H9 (cell line): Measurements from ENCODE around the gene BRMS1. TPM values are rescaled to one million over a fixed set of nuclear protein-coding genes. Genes with fewer than 3 reads are reported as not detected.

Source experiments
- DNase-seq: peaks from one replicate; pipeline ENCODE4 v3.0.0-alpha.2; 2017
- H2AFZ ChIP-seq: one replicate; pipeline ENCODE4 v1.6.1; 2013; ENCODE audit warnings: mild to moderate bottlenecking, low read length, control low read depth, moderate library complexity
- H2AK5ac ChIP-seq: 2 replicates; pipeline ENCODE4 v1.6.1; 2013; ENCODE audit warnings: low read length, control low read depth, mixed read lengths; ENCODE audit not compliant: insufficient read length
- H2BK120ac ChIP-seq: one replicate; pipeline ENCODE4 v1.6.1; 2013; ENCODE audit warnings: low read depth, mild to moderate bottlenecking, low read length, control low read depth, inconsistent platforms; ENCODE audit not compliant: poor library complexity, severe bottlenecking
- H2BK12ac ChIP-seq: 2 replicates; pipeline ENCODE4 v1.6.1; 2013; ENCODE audit warnings: low read length, control low read depth, mixed read lengths, low read depth; ENCODE audit not compliant: insufficient read length
- H2BK15ac ChIP-seq: 2 replicates; pipeline ENCODE4 v1.6.1; 2013; ENCODE audit warnings: low read depth, low read length, control low read depth
- H2BK20ac ChIP-seq: one replicate; pipeline ENCODE4 v1.6.1; 2013; ENCODE audit warnings: low read depth, mild to moderate bottlenecking, low read length, control low read depth, inconsistent platforms; ENCODE audit not compliant: poor library complexity, severe bottlenecking
- H2BK5ac ChIP-seq: 2 replicates; pipeline ENCODE4 v1.6.1; 2013; ENCODE audit warnings: low read length, control low read depth, mixed read lengths; ENCODE audit not compliant: insufficient read length
- H3K14ac ChIP-seq: 2 replicates; pipeline ENCODE4 v1.6.1; 2013; ENCODE audit warnings: low read length, control low read depth; ENCODE audit not compliant: insufficient read depth
- H3K18ac ChIP-seq: 2 replicates; pipeline ENCODE4 v1.6.1; 2013; ENCODE audit warnings: low read depth, mild to moderate bottlenecking, mixed read lengths, low read length, control low read depth; ENCODE audit not compliant: insufficient read length
- H3K23ac ChIP-seq: 2 replicates; pipeline ENCODE4 v1.6.1; 2013; ENCODE audit warnings: low read length, control low read depth, mixed read lengths, low read depth; ENCODE audit not compliant: insufficient read length
- H3K23me2 ChIP-seq: 2 replicates; pipeline ENCODE4 v1.6.1; 2013; ENCODE audit warnings: low read depth, mild to moderate bottlenecking, mixed read lengths, low read length, control low read depth; ENCODE audit not compliant: insufficient read length, poor library complexity, severe bottlenecking
- H3K27ac ChIP-seq: 2 replicates; pipeline ENCODE4 v1.5.1; 2013; ENCODE audit warnings: low read length, control low read depth, mixed read lengths, low read depth; ENCODE audit not compliant: insufficient read length
- H3K27me3 ChIP-seq: 2 replicates; pipeline ENCODE4 v1.6.1; 2013; ENCODE audit warnings: low read length, control low read depth, inconsistent platforms; ENCODE audit not compliant: insufficient read depth
- H3K4ac ChIP-seq: 2 replicates; pipeline ENCODE4 v1.6.1; 2013; ENCODE audit warnings: low read depth, mild to moderate bottlenecking, control low read depth, inconsistent platforms, low read length, moderate library complexity
- H3K4me1 ChIP-seq: 2 replicates; pipeline ENCODE4 v1.6.1; 2013; ENCODE audit warnings: low read length, control low read depth, inconsistent platforms; ENCODE audit not compliant: insufficient read depth
- H3K4me2 ChIP-seq: 2 replicates; pipeline ENCODE4 v1.6.1; 2013; ENCODE audit warnings: low read length, control low read depth, mixed read lengths; ENCODE audit not compliant: insufficient read length, insufficient read depth
- H3K56ac ChIP-seq: 2 replicates; pipeline ENCODE4 v1.6.1; 2013; ENCODE audit warnings: low read depth, mild to moderate bottlenecking, mixed read lengths, low read length, control low read depth; ENCODE audit not compliant: insufficient read length
- H3K79me1 ChIP-seq: 2 replicates; pipeline ENCODE4 v1.6.1; 2013; ENCODE audit warnings: low read depth, mild to moderate bottlenecking, moderate library complexity, low read length, control low read depth, inconsistent platforms; ENCODE audit not compliant: insufficient read depth, poor library complexity, severe bottlenecking
- H3K79me2 ChIP-seq: 2 replicates; pipeline ENCODE4 v1.6.1; 2013; ENCODE audit warnings: low read length, control low read depth, inconsistent platforms; ENCODE audit not compliant: insufficient read depth
- H3K9ac ChIP-seq: 2 replicates; pipeline ENCODE4 v1.6.1; 2013; ENCODE audit warnings: low read length, control low read depth, mixed read lengths; ENCODE audit not compliant: insufficient read length; ENCODE audit errors: extremely low read depth
- H3K9me3 ChIP-seq: one replicate; pipeline ENCODE4 v1.6.1; 2013; ENCODE audit warnings: low read depth, low read length, inconsistent platforms; ENCODE audit not compliant: control insufficient read depth
- H3T11ph ChIP-seq: one replicate; pipeline ENCODE4 v1.6.1; 2013; ENCODE audit warnings: mild to moderate bottlenecking, low read length, control low read depth, inconsistent platforms
- H4K20me1 ChIP-seq: one replicate; pipeline ENCODE4 v1.6.1; 2013; ENCODE audit not compliant: control insufficient read depth, insufficient read length, insufficient read depth
- H4K5ac ChIP-seq: 2 replicates; pipeline ENCODE4 v1.6.1; 2013; ENCODE audit warnings: low read depth, mild to moderate bottlenecking, mixed read lengths, low read length, control low read depth; ENCODE audit not compliant: insufficient read length
- H4K8ac ChIP-seq: replicated peaks from 2 replicates; pipeline ENCODE4 v1.6.1; 2013; ENCODE audit warnings: low read length, control low read depth, mixed read lengths, low read depth; ENCODE audit not compliant: insufficient read length
- H4K91ac ChIP-seq: 2 replicates; pipeline ENCODE4 v1.6.1; 2013; ENCODE audit warnings: low read depth, mild to moderate bottlenecking, moderate library complexity, mixed read lengths, low read length, control low read depth; ENCODE audit not compliant: insufficient read length
- H3K27ac Mint-ChIP-seq, 3 experiments: 2 replicates in 2 of 3; 3 replicates in 1 of 3; pipeline ENCODE4 v1.8.0; 2020 to 2021; ENCODE audit warnings: mixed read lengths in 3 of 3, mild to moderate bottlenecking in 1 of 3, moderate library complexity in 1 of 3
- H3K27me3 Mint-ChIP-seq: 2 replicates; pipeline ENCODE4 v1.8.0; 2021; ENCODE audit warnings: low read depth, mild to moderate bottlenecking, moderate library complexity, mixed read lengths
- H3K36me3 Mint-ChIP-seq, 3 experiments: 2 replicates in 2 of 3; 3 replicates in 1 of 3; pipeline ENCODE4 v1.8.0; 2020 to 2021; ENCODE audit warnings: low read depth in 3 of 3, mixed read lengths in 3 of 3; ENCODE audit not compliant: insufficient read depth in 1 of 3
- H3K4me1 Mint-ChIP-seq, 2 experiments: 2 replicates each; pipeline ENCODE4 v1.8.0; 2020; ENCODE audit warnings: mixed read lengths in 2 of 2
- H3K4me3 Mint-ChIP-seq, 2 experiments: 2 replicates in 1 of 2; 3 replicates in 1 of 2; pipeline ENCODE4 v1.8.0; 2020 to 2021; ENCODE audit warnings: mild to moderate bottlenecking in 2 of 2, mixed read lengths in 2 of 2, moderate library complexity in 1 of 2
- H3K9me3 Mint-ChIP-seq, 2 experiments: 2 replicates in 1 of 2; 3 replicates in 1 of 2; pipeline ENCODE4 v1.8.0; 2020; ENCODE audit warnings: mild to moderate bottlenecking in 2 of 2, mixed read lengths in 2 of 2, moderate library complexity in 1 of 2
- CTCF ChIP-seq: fragments of 200-600 bp; sonication (generic); conservative IDR thresholded peaks from 3 replicates; pipeline ENCODE4 v1.8.0; 2021; ENCODE audit warnings: antibody characterized with exemption, mild to moderate bottlenecking
- WGBS: extraction: QIAGEN DNeasy Blood & Tissue Kit; methylation state at CpG from one replicate; pipeline ENCODE4 v1.1.7; 2013; ENCODE audit warnings: missing lambda C conversion rate, low lambda C conversion rate, mixed read lengths; ENCODE audit not compliant: insufficient read length; ENCODE audit errors: extremely low coverage; 5-methylcytosine and 5-hydroxymethylcytosine counted together
- total RNA-seq: library from RNA; stranded (reverse); gene quantifications from 2 replicates; pipeline ENCODE4 v1.2.1, GENCODE V29; 2021

The BRMS1 gene
- total RNA-seq, 1 experiment from 2014 or later, result 50.1 TPM

GRCh38 chr11:66391322-66391721 is 46.4 kb upstream of the BRMS1 start:
- Histone ChIP-seq H4K8ac (no peak overlapping the region), H3K79me2 (no peaks in the 10 kb centered on the region), H3K56ac (no peak overlapping the region), H2AFZ (no peak overlapping the region), H3K4me2 (no peak overlapping the region), H3K14ac (no peak overlapping the region), H4K5ac (no peak overlapping the region), H2BK120ac (no peak overlapping the region), H3K23ac (no peak overlapping the region), H3K4ac (no peak overlapping the region), H3K79me1 (no peaks in the 10 kb centered on the region), H3T11ph (no peak overlapping the region), H3K9ac (no peak overlapping the region), H3K4me1 (no peaks in the 10 kb centered on the region), H3K18ac (no peak overlapping the region), H3K27me3 (no peaks in the 10 kb centered on the region), H2BK12ac (no peak overlapping the region), H2BK5ac (no peak overlapping the region), H4K91ac (no peak overlapping the region), H2BK15ac (no peak overlapping the region), H2BK20ac (no peak overlapping the region), H4K20me1 (no peaks in the 10 kb centered on the region), H2AK5ac (no peak overlapping the region), H3K9me3 (no peaks in the 10 kb centered on the region), H3K27ac (no peak overlapping the region), H3K23me2 (peaks cover 1% of the 10 kb centered on the region)
- H3K4me1 Mint-ChIP-seq, result peaks cover 0 to 3% of the 10 kb centered on the region in 2 experiments; a peak in 1 of 4 replicates
- no CpG with 5 or more reads among the region's 6 CpGs for WGBS
- H3K27me3 Mint-ChIP-seq, result peaks cover 17% of the 10 kb centered on the region
- H3K27ac Mint-ChIP-seq, result no peak overlapping the region
- H3K4me3 Mint-ChIP-seq, result no peak overlapping the region
- H3K36me3 Mint-ChIP-seq, result no peaks in the 10 kb centered on the region
- H3K9me3 Mint-ChIP-seq, result no peaks in the 10 kb centered on the region
- DNase-seq, result no peak
- no peak for TF ChIP-seq CTCF
